ENCODE data around the gene FOXO3.
A peak's percentile ranks its signal among the peaks of the same experiment; 100 is the strongest.

The FOXO3 gene

GRCh38 chr6:108716801-108717791 lies 156.4 kb downstream of the FOXO3 start:
- no peak for DNase-seq

- DNase-seq, result no peak
Measured at GRCh38 chr6:108719477-108719876, 158.8 kb downstream of the FOXO3 start.

GRCh38 chr6:108720827-108721226 lies 160.1 kb downstream of the FOXO3 start:
- no peak for DNase-seq

DNA sequence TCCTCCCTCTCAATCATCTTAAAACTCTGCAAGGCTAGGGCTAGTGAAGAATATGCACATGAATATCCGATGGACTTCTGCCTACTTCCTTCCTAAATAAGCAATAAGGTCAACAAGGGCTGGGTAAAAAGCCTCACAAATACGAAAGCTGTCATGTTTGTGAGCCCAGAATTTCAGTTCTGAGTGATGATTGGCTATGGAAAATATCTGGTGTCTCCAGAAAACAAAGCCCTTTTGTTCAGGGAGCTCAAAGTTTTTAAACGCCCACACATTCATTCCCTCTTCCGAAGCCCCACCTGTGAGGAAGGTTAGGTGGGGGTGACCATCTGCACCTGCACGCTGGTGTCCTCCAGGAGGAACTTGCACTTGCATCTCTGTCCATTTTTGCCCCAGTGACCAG lies 160.6 kb downstream of the FOXO3 start:
- DNase-seq, result no peak

DNA sequence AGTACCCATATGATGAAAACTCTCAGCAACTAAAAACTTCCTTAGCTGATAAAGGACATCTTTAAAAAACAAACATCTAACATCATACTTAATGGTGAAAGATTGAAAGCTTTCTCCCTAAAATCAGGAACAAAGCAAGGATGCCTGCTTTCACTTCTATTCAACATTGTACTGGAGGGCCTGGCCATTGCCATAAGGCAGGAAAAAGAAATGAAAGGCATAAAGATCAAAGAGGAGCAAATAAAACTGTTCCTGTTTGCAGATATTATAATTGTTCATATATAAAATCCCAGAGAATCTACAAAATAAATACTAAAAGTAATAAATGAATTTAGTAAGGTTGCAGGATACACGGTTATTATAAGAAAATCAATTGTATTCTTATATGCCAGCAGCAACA lies 162.9 kb downstream of the FOXO3 start:
- no peak for DNase-seq

- no peak for DNase-seq
Measured at GRCh38 chr6:108726726-108727339, 166.1 kb downstream of the FOXO3 start.

- DNase-seq, result no peak
Measured at GRCh38 chr6:108727966-108728730, 167.4 kb downstream of the FOXO3 start.

DNA sequence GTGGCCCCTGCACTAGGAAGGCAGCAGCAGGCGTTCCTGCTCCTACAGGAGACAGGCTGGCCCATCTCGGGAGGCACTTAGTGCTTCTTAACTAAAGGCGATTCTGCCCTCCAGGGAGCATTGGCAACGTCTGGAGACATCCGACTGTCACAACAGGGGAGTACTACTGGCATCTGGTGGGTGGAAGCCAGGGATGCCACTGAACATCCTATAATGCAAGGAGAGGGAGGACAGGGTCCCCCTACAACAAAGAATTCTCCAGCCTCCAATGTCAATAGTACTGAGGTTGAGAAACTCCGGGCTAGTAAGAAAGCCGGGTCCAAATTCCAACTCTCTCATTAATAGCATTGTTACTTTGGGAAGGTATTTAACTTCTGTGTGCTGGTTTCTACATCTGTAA lies 168.1 kb downstream of the FOXO3 start:
- no peak for DNase-seq

DNA sequence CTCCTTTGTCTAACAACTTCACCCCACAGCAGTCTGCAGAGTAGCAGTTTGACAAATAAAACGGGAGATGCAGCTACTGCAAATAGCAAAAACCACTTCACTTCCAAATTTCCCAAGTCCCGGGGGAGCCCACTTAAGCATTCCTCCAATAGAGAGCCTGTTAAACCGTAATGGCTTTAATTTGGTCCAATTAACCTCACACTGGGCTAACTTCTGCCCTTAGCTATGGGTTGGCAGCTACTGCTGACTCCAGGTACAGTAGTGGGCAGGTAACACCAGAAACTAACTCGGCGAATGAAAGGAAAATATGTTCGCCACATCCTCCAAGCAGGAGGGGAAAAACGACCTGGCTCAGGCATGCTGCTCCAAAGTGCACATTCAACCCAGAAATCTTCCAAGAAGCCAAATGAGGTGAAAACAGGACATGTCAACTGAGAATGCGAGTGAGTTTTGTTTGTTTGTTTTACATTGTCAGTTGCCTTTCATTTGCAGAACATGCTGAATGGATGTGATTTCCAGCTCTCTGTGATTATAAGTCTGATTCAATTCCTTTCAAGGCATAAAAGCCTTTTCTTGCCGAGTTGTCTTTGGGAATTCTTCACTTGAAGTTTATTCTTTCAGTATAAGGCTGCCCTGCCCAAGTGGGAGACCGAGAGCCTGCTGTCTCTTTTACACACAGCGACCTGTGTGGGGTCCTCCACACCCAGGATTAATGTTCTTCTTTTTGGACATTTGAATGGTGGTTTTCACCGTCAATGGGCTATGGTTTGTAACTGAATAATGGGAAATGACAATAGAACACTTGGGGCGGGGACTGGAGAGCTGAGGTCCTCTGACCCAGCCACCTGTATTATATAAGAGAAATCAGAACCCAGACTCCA lies 170.2 kb downstream of the FOXO3 start:
- DNase-seq, result peak; percentile 41

GRCh38 chr6:108732091-108732870 lies 171.6 kb downstream of the FOXO3 start:
- DNase-seq, result no peak

DNA sequence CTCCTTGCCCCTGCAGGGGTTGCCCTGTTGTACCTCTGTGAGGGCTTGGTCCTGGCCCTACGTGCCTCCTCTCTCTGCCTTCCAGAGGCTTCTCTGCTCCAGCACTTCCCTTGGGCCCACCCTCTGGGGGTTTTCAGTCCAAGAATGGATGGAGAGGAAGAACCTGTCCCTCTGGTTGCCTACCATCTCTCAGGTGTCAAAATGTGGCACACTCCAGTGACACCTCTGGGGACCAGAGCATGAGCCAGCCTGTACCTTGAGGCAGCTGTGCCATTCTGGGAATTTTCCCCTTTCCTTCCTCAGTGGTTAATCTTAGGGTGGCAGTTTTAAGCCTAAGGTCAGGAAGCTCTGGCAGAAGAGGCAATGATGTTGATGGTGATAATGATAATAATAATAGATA lies 172.3 kb downstream of the FOXO3 start:
- DNase-seq, result no peak

GRCh38 chr6:108733706-108734265 lies 173.1 kb downstream of the FOXO3 start:
- peak; percentile 79 for DNase-seq
